ENCODE results near the gene GSK3B.
"Not testable (repeated sequence)": the region's sequence is repeated elsewhere in the genome, so short reads cannot be mapped to it uniquely, and the experiment has no call there.

GSK3B gene

DNA sequence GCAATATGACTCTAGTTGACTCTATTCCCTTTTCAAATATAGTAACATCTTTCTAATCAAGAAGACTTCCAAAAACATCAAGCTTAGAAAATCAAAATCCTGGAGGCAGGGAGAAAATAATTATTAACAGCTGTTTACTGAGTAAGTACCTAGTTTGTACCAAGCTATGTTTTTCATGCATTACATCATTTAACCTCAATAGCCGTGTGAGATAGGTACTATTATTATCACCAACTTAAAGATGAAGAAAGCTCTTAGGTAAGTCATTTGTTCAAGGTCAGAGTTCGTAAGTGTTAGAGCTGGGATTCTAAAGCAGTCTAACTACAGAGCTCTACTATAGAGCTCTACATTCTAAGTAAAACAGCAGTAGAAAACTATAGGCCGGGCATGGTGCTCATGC lies 41.6 kb downstream of the GSK3B start:
- in situ Hi-C loops (cut with HindIII; ENCODE audit: low sequenced_read_pairs), result no loop called here
- H3K4me3 ChIP-seq (ENCODE audit: low read depth, low read length), result no peak overlapping the region
- TF ChIP-seq, protein P1, sequence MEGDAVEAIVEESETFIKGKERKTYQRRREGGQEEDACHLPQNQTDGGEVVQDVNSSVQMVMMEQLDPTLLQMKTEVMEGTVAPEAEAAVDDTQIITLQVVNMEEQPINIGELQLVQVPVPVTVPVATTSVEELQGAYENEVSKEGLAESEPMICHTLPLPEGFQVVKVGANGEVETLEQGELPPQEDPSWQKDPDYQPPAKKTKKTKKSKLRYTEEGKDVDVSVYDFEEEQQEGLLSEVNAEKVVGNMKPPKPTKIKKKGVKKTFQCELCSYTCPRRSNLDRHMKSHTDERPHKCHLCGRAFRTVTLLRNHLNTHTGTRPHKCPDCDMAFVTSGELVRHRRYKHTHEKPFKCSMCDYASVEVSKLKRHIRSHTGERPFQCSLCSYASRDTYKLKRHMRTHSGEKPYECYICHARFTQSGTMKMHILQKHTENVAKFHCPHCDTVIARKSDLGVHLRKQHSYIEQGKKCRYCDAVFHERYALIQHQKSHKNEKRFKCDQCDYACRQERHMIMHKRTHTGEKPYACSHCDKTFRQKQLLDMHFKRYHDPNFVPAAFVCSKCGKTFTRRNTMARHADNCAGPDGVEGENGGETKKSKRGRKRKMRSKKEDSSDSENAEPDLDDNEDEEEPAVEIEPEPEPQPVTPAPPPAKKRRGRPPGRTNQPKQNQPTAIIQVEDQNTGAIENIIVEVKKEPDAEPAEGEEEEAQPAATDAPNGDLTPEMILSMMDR (IDR thresholded peaks at IDR 0.05; ENCODE audit: low read depth, low read length), result no peak
- DNase-seq (ENCODE audit: low read depth, low spot score), result no peak

DNA sequence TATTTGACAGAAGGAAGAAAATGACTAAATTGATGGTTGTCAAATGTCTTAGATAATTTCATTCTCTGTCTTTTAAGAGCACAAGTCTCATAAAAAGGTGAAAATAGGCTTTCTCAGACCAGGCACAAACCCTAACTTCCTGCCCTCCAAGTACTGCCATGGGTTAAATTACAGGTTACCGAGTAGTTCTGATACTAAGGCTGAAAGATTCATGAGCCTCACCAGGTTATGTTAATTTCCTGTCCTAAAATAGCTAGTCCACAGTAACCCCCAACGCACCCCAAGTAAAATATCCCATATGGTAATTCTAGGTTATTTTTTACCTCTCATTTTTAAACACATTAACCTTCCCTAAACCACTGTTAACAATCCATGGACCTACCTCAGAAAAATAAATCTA lies 42.0 kb downstream of the GSK3B start:
- in situ Hi-C loops (cut with HindIII; ENCODE audit: low sequenced_read_pairs), result no loop called here
- DNase-seq (ENCODE audit: low read depth, low spot score), result no peak
- TF ChIP-seq, protein P1 (IDR thresholded peaks at IDR 0.05; ENCODE audit: low read depth, low read length), result no peak
- no peak overlapping the region for H3K4me3 ChIP-seq (ENCODE audit: low read depth, low read length)

DNA sequence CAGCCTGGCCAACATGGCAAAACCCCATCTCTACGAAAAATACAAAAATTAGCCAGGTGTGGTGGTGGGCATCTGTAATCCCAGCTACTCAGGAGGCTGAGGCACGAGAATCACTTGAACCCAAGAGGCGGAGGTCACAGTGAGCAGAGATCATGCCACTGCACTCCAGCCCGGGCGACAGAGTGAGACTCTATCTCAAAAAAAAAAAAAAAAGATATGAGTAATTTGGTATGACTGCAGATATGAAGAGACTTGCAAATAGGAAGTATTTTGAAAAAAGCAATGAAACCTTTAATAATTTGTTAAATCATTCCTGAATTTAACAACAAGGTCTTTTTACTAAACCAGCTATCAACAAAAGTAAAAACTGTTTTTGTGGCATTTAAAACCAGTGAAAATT lies 42.7 kb downstream of the GSK3B start:
- H3K4me3 ChIP-seq (ENCODE audit: low read depth, low read length); in situ Hi-C loops (cut with HindIII; ENCODE audit: low sequenced_read_pairs); DNase-seq (ENCODE audit: low read depth, low spot score): not testable (repeated sequence)

DNA sequence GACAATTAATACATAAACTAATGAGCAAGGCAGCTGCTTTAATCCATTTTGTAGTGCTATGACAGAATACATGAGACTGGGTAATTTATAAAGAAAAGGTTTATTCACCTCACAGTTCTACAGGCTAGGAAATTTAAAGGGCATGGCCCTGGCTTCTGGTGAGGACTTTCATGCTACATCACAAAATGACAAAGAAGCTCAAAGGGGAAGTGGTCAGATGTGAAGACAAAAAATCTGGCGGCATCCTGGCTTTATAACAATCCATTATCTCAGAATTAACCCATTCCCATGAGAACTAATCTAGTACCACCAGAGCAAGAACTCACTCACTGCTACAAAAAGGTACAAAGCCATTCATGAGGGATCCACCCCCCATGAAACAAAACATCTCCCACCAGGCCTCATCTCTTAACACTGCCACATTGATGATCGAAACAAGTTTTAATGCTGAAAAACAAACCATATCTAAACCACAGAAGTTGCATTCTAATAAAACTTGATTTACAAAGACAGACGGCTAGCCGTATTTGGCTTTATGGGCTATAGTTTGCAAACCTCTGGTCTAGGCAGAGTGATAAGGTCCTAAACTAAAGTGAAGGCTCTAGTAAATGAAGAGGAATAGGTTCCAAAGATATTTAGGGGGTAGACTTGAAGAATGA lies 44.2 kb downstream of the GSK3B start:
- no peak for DNase-seq (ENCODE audit: low read depth, low spot score)
- H3K4me3 ChIP-seq (ENCODE audit: low read depth, low read length), result no peak overlapping the region
- in situ Hi-C loops (cut with HindIII; ENCODE audit: low sequenced_read_pairs), result no loop called here
- TF ChIP-seq, protein P1 (IDR thresholded peaks at IDR 0.05; ENCODE audit: low read depth, low read length), result no peak

DNA sequence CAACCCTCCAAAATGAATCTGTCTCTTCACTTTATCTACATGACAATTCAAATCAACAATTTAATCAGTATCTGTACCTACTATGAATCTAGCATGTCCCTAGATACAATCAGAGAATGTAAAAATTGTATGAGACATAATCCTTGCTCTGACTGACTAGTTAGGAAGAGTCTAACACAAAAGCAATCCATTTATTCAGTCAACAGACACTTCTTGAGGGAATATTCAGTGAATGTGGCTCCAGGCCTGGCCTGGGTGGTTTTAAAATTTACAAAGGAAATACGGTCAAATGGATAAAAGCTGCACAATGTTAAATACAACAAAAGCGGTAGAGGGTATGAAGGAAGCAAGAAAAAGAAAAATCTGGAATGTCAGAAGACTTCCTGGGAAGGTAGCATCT lies 45.2 kb downstream of the GSK3B start:
- H3K4me3 ChIP-seq (ENCODE audit: low read depth, low read length), result no peak overlapping the region
- TF ChIP-seq, protein P1 (IDR thresholded peaks at IDR 0.05; ENCODE audit: low read depth, low read length), result no peak
- in situ Hi-C loops (cut with HindIII; ENCODE audit: low sequenced_read_pairs), result no loop called here
- DNase-seq (ENCODE audit: low read depth, low spot score), result no peak

DNA sequence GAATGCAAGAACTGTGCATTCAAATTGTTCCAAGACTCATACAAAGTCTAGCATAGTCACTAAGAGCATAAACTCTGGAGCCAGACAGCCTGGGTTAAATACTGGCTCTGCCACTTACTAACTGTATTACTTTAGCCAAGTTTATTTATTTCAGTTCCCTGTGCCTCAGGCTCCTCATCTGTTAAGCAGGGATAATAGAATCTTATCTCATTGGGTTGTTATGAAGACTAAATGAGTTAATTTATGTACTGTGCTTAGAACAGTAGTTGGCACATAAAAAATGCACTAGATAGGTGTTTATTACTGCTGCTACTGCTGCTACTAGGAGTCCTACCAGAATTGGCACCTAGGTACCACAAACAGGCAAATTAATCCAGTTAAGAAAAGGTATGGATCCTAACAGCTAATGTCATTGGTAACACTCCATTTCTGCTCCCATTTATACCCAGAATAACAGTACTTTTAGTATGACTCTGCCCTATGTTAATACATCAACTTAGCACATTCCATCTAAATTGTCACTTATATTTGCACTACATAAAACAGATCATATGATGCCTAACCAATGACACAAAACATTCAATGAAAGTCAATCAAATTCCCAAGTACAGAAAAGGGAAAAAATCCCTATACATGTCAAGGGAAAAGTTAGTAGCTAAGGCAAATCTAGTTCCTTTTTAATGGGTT lies 45.7 kb downstream of the GSK3B start:
- H3K4me3 ChIP-seq (ENCODE audit: low read depth, low read length), result no peak overlapping the region
- in situ Hi-C loops (cut with HindIII; ENCODE audit: low sequenced_read_pairs), result no loop called here
- TF ChIP-seq, protein P1 (IDR thresholded peaks at IDR 0.05; ENCODE audit: low read depth, low read length), result no peak
- DNase-seq (ENCODE audit: low read depth, low spot score), result no peak

DNA sequence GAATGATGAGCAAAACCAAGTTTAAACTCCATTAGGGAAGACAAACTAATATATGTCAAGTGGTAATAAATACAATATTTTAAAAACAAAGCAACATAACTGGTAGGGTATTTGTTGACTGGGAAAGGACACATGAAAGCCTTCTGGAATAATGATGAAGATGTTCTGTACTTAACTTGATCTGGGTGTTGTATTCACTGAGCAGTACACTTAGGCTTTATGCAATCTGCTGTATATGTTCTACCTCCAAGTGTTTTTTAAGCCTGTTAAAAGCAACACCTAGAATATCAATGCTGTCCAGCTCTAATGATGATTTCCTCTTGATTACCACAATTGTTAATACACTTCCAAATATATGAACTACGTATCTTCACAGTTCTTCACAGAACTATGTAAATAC lies 46.6 kb downstream of the GSK3B start:
- TF ChIP-seq, protein P1 (IDR thresholded peaks at IDR 0.05; ENCODE audit: low read depth, low read length), result no peak
- H3K4me3 ChIP-seq (ENCODE audit: low read depth, low read length), result no peak overlapping the region
- in situ Hi-C loops (cut with HindIII; ENCODE audit: low sequenced_read_pairs), result no loop called here
- no peak for DNase-seq (ENCODE audit: low read depth, low spot score)

Measured in astrocyte of the spinal cord (primary cell).